HT1080 (cell line): ENCODE measurements around the gene NAP1L4. TPM values are rescaled to one million over a fixed set of nuclear protein-coding genes. Genes with fewer than 3 reads are reported as not detected.

Experiments
- DNase-seq: peaks from one replicate; pipeline ENCODE4 v3.0.0-alpha.2; 2015; ENCODE audit warnings: low read depth
- total RNA-seq: library from RNA; depleted of rRNA; stranded (reverse); fragments of >200 nt; shearing (Covaris generic); gene quantifications from 2 replicates; pipeline ENCODE4 v1.2.3, GENCODE V29; 2014

Gene NAP1L4
- total RNA-seq, 1 experiment from 2014 or later: 119 TPM

- DNase-seq: no peak
Observed at GRCh38 chr11:2995893-2996554, 3.9 kb upstream of the NAP1L4 start.

GRCh38 chr11:2995031-2995561 lies 3.0 kb upstream of the NAP1L4 start:
- no peak for DNase-seq

GRCh38 chr11:2994336-2994730 lies 2.2 kb upstream of the NAP1L4 start:
- DNase-seq: no peak

GRCh38 chr11:2992997-2993325 lies 832 bp upstream of the NAP1L4 start:
- DNase-seq: no peak

GRCh38 chr11:2991452-2992233 lies 486 bp downstream of the NAP1L4 start:
- peak; percentile 31 for DNase-seq

GRCh38 chr11:2990617-2991451 lies 1.3 kb downstream of the NAP1L4 start:
- DNase-seq: peak; percentile 20

- DNase-seq: no peak
Observed at GRCh38 chr11:2989551-2989950, 2.6 kb downstream of the NAP1L4 start.

GRCh38 chr11:2989006-2989405 lies 3.1 kb downstream of the NAP1L4 start:
- DNase-seq: no peak

- DNase-seq: no peak
Observed at GRCh38 chr11:2987881-2988861, 4.0 kb downstream of the NAP1L4 start.

- DNase-seq: no peak
Observed at GRCh38 chr11:2983908-2984307, 8.2 kb downstream of the NAP1L4 start.

GRCh38 chr11:2982214-2982613 lies 9.9 kb downstream of the NAP1L4 start:
- no peak for DNase-seq

GRCh38 chr11:2981130-2981529 lies 11.0 kb downstream of the NAP1L4 start:
- no peak for DNase-seq

- DNase-seq: no peak
Observed at GRCh38 chr11:2980168-2980840, 11.8 kb downstream of the NAP1L4 start.

- DNase-seq: no peak
Observed at GRCh38 chr11:2977113-2977512, 15.0 kb downstream of the NAP1L4 start.

GRCh38 chr11:2976294-2977063 lies 15.7 kb downstream of the NAP1L4 start:
- DNase-seq: no peak

GRCh38 chr11:2975594-2975993 lies 16.5 kb downstream of the NAP1L4 start:
- DNase-seq: peak; percentile 29

GRCh38 chr11:2974272-2974671 lies 17.9 kb downstream of the NAP1L4 start:
- no peak for DNase-seq

- DNase-seq: no peak
Observed at GRCh38 chr11:2968341-2968900, 23.7 kb downstream of the NAP1L4 start.

GRCh38 chr11:2964782-2965181 lies 27.3 kb downstream of the NAP1L4 start:
- DNase-seq: no peak
